Brain microvascular endothelial cell (primary cell): ENCODE results near the gene CACNA1B.

Experiments
- DNase-seq: peaks from one replicate; pipeline ENCODE4 v3.0.0-alpha.2; 2020
- H3K27ac ChIP-seq: fragments of 250-450 bp; sonication (Bioruptor Pico); 2 replicates; pipeline ENCODE4 v1.5.1; 2020; ENCODE audit warnings: mild to moderate bottlenecking, moderate library complexity
- H3K27me3 ChIP-seq: fragments of 250-450 bp; sonication (Bioruptor Pico); replicated peaks from 2 replicates; pipeline ENCODE4 v1.5.1; 2020; ENCODE audit warnings: mild to moderate bottlenecking
- H3K36me3 ChIP-seq: fragments of 250-450 bp; sonication (Bioruptor Pico); replicated peaks from 2 replicates; pipeline ENCODE4 v1.5.1; 2020; ENCODE audit warnings: mild to moderate bottlenecking
- H3K4me3 ChIP-seq: 2 replicates; pipeline ENCODE4 v1.5.1; 2011; ENCODE audit warnings: low read depth, mild to moderate bottlenecking, control low read depth, low read length, moderate library complexity
- in situ Hi-C: cut with HindIII; loops from 2 replicates; pipeline ENCODE4 v1.10.0; 2017; ENCODE audit warnings: low sequenced_read_pairs, low pct_ligation_motif_present
- TF ChIP-seq, protein P1 (sequence below): IDR thresholded peaks from 2 replicates; pipeline ENCODE4 v1.5.1; 2011; ENCODE audit warnings: low read depth, mild to moderate bottlenecking, moderate library complexity, low read length, control low read depth, inconsistent platforms; ENCODE audit errors: missing control alignments

CACNA1B gene

GRCh38 chr9:138043411-138044345 lies 166.1 kb downstream of the CACNA1B start:
- H3K27ac ChIP-seq: no peak overlapping the region
- H3K27me3 ChIP-seq: no peaks in the 10 kb centered on the region
- in situ Hi-C loops: no loop called here
- H3K4me3 ChIP-seq: no peak overlapping the region
- H3K36me3 ChIP-seq: no peaks in the 10 kb centered on the region
- TF ChIP-seq, protein P1, sequence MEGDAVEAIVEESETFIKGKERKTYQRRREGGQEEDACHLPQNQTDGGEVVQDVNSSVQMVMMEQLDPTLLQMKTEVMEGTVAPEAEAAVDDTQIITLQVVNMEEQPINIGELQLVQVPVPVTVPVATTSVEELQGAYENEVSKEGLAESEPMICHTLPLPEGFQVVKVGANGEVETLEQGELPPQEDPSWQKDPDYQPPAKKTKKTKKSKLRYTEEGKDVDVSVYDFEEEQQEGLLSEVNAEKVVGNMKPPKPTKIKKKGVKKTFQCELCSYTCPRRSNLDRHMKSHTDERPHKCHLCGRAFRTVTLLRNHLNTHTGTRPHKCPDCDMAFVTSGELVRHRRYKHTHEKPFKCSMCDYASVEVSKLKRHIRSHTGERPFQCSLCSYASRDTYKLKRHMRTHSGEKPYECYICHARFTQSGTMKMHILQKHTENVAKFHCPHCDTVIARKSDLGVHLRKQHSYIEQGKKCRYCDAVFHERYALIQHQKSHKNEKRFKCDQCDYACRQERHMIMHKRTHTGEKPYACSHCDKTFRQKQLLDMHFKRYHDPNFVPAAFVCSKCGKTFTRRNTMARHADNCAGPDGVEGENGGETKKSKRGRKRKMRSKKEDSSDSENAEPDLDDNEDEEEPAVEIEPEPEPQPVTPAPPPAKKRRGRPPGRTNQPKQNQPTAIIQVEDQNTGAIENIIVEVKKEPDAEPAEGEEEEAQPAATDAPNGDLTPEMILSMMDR: no peak
- no peak for DNase-seq

DNA sequence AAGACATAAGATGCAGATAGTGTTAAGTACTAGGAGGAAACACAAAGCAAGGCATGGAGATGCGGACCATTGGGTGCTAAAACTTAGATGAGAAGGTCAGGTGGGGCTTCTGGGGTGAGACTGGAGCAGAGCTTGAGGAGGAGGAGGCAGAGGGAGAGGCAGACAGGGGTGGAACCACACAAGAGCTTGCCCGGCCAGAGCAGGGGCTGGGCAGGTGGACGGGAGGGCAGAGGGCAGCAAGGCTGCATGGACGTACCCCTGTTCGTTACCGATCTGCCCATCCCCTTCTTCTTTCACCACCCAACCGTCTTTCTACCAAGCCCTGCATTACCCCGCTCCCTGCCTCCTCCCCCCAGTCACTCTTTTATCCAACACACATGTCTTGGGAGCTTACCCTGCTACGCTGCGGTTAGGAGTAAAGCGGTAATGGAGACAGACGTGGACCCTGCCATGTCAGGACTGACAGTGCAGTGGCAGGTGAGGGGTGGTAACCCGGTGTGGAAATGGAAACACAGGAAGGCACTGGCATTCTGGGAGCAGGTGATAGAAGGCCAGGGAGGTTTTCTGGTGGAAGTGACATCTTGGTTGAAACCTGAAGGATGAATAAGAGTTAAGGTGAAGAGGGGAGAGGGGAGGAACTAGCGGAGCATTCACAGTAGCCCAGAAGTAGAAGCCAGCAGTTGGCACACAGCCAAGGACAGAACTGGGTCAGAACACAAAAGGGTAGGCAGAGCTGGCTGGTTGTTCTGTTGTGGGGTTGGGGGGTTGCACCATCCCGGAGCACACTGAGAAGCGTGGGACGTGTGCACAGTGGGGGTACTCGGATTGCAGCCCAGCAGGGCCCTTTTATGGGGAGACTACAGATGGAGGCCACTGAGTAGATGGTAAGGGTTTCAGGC lies 167.2 kb downstream of the CACNA1B start:
- DNase-seq: no peak

GRCh38 chr9:138045541-138046490 lies 168.2 kb downstream of the CACNA1B start:
- Histone ChIP-seq H3K27me3 (no peaks in the 10 kb centered on the region), H3K27ac (no peak overlapping the region), H3K36me3 (no peaks in the 10 kb centered on the region), H3K4me3 (no peak overlapping the region)
- no peak for DNase-seq
- in situ Hi-C loops: no loop called here
- TF ChIP-seq, protein P1: no peak

More for the DNA sequence above, 167.2 kb downstream of the CACNA1B start:
- Histone ChIP-seq H3K27me3 (no peaks in the 10 kb centered on the region), H3K27ac (no peak overlapping the region), H3K36me3 (no peaks in the 10 kb centered on the region), H3K4me3 (no peak overlapping the region)
- TF ChIP-seq, protein P1: no peak
- in situ Hi-C loops: no loop called here

GRCh38 chr9:138046641-138047301 lies 169.2 kb downstream of the CACNA1B start:
- DNase-seq: no peak
- H3K27me3 ChIP-seq: no peaks in the 10 kb centered on the region
- no peak overlapping the region for H3K4me3 ChIP-seq
- in situ Hi-C loops: no loop called here
- no peaks in the 10 kb centered on the region for H3K36me3 ChIP-seq
- TF ChIP-seq, protein P1: no peak
- H3K27ac ChIP-seq: no peak overlapping the region
